Measurements from ENCODE around the gene TMEM72. TPM values are rescaled to one million over a fixed set of nuclear protein-coding genes. Genes with fewer than 3 reads are reported as not detected.
A peak's percentile ranks its signal among the peaks of the same experiment; 100 is the strongest.

The TMEM72 gene
- total and polyA plus RNA-seq, 2 of the 13 experiments (the other 11 are each of a cell fraction or from before 2014, with no cell fraction given), result 0.04 TPM; not detected in 1

DNA sequence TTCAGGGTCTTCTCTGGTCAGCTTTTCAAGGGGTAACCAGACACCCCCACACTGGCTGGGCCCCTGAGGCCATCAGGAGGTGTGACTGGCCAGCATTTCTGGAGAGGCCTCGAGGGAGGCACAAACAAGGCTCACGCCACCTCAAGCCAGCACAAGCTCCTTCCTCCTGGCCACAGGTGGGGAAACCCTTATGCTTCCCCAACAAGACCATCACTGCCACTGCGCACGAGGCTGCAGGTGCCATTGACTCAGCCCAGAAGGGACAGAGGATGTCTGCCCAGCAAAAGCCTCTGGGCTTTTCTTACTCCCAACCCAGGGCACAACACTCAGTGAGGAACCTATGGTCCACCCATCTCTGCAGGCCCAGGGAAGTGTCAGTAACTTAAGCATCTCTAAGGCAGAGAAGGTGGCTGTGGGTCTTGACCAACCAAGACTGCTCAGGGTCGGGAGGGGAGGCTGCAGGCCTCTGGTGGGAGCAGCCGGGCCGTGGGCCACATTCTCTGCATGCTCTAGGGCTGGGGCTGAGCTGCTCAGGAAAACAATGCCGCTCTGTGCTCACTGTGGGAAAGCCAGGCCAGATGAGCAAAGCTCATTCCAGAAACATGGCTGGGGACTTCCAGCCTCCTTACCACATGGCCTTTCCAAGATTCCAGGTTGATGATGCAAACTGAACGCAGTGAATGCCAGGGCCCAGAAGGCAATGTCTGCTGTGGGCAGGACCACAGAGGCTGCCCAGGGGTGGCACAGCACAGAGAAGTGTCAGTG is 24.2 kb downstream of the TMEM72 start (continued):
- TF ChIP-seq ZNF773 (CRISPR knock-in tag; IDR thresholded peaks at IDR 0.05; ENCODE audit: borderline replicate concordance) (no peak), ZNF552 (CRISPR knock-in tag; IDR thresholded peaks at IDR 0.05; ENCODE audit: borderline replicate concordance) (0 out of 2 replicates have a peak, but pooled peaks have one; percentile 67), EED (CRISPR knock-in tag; IDR thresholded peaks at IDR 0.05) (peak; percentile 73; the same call in 1 of the 2 replicates), SIN3A (IDR thresholded peaks at IDR 0.05; ENCODE audit: borderline replicate concordance, low read depth, low read length) (peak; percentile 30; the same call in 1 of the 2 replicates), ZNF224 (CRISPR knock-in tag; IDR thresholded peaks at IDR 0.05) (0 out of 2 replicates have a peak, but pooled peaks have one; percentile 38), SUZ12 (IDR thresholded peaks at IDR 0.05; ENCODE audit: low read depth, low read length) (no peak), YEATS4 (CRISPR knock-in tag; IDR thresholded peaks at IDR 0.05; ENCODE audit: borderline replicate concordance) (no peak; the same call in 1 of the 2 replicates), HNRNPUL1 (IDR thresholded peaks at IDR 0.05; ENCODE audit: low read depth, low read length) (no peak), ZBTB42 (CRISPR knock-in tag; IDR thresholded peaks at IDR 0.05) (no peak), ZNF782 (CRISPR knock-in tag; IDR thresholded peaks at IDR 0.05; ENCODE audit: borderline replicate concordance) (no peak), SRSF1 (optimal IDR thresholded peaks at IDR 0.05; ENCODE audit: low read depth, low read length) (no peak), KMT2B (CRISPR knock-in tag; IDR thresholded peaks at IDR 0.05) (peak; percentile 74; the same call in 1 of the 2 replicates), ZNF337 (CRISPR knock-in tag; IDR thresholded peaks at IDR 0.05; ENCODE audit: borderline replicate concordance, low read depth) (peak; percentile 75; the same call in 1 of the 2 replicates), FOXC1 (CRISPR knock-in tag; IDR thresholded peaks at IDR 0.05; ENCODE audit: borderline replicate concordance) (peak; percentile 77; the same call in 1 of the 2 replicates), PAX8 (CRISPR knock-in tag; IDR thresholded peaks at IDR 0.05; ENCODE audit: borderline replicate concordance) (no peak), ZBTB20 (CRISPR knock-in tag; IDR thresholded peaks at IDR 0.05; ENCODE audit: borderline replicate concordance, low read depth) (peak; percentile 86; the same call in 1 of the 2 replicates), E2F5 (CRISPR knock-in tag; conservative IDR thresholded peaks at IDR 0.05) (no peak)
- TF ChIP-seq, protein P1, sequence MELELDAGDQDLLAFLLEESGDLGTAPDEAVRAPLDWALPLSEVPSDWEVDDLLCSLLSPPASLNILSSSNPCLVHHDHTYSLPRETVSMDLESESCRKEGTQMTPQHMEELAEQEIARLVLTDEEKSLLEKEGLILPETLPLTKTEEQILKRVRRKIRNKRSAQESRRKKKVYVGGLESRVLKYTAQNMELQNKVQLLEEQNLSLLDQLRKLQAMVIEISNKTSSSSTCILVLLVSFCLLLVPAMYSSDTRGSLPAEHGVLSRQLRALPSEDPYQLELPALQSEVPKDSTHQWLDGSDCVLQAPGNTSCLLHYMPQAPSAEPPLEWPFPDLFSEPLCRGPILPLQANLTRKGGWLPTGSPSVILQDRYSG (CRISPR knock-in tag; IDR thresholded peaks at IDR 0.05), result peak; percentile 36; the same call in 1 of the 2 replicates
- TF ChIP-seq, protein P2, sequence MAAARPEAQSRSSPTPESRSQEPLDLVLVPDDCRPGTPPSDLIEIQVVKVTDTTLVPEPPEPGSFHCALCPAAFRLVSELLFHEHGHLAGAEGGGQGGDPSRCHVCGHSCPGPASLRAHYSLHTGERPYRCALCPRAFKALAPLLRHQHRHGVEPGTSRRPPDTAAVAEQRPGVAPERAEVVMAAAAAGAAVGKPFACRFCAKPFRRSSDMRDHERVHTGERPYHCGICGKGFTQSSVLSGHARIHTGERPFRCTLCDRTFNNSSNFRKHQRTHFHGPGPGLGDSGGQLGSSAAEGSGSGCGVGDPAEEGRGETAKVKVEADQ (CRISPR knock-in tag; IDR thresholded peaks at IDR 0.05; ENCODE audit: borderline replicate concordance), result peak; percentile 80
- TF ChIP-seq, protein P3, sequence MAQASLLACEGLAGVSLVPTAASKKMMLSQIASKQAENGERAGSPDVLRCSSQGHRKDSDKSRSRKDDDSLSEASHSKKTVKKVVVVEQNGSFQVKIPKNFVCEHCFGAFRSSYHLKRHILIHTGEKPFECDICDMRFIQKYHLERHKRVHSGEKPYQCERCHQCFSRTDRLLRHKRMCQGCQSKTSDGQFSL (CRISPR knock-in tag; IDR thresholded peaks at IDR 0.05), result no peak
- TF ChIP-seq, protein P4, sequence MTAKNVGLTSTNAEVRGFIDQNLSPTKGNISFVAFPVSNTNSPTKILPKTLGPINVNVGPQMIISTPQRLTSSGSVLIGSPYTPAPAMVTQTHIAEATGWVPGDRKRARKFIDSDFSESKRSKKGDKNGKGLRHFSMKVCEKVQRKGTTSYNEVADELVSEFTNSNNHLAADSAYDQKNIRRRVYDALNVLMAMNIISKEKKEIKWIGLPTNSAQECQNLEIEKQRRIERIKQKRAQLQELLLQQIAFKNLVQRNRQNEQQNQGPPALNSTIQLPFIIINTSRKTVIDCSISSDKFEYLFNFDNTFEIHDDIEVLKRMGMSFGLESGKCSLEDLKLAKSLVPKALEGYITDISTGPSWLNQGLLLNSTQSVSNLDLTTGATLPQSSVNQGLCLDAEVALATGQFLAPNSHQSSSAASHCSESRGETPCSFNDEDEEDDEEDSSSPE (CRISPR knock-in tag; IDR thresholded peaks at IDR 0.05), result peak; percentile 87
- TF ChIP-seq, protein P5, sequence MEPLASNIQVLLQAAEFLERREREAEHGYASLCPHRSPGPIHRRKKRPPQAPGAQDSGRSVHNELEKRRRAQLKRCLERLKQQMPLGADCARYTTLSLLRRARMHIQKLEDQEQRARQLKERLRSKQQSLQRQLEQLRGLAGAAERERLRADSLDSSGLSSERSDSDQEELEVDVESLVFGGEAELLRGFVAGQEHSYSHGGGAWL (CRISPR knock-in tag; IDR thresholded peaks at IDR 0.05), result peak; percentile 88; the same call in 1 of the 2 replicates
